Measurements from ENCODE around the gene URAD. TPM values are rescaled to one million over a fixed set of nuclear protein-coding genes. Genes with fewer than 3 reads are reported as not detected.

Gene URAD
- total RNA-seq, 4 donors from 2014 or later = 1.7 TPM; not detected in 3

GRCh38 chr13:28012383-28012782 is 23.9 kb upstream of the URAD start:
- TF ChIP-seq, protein P1, sequence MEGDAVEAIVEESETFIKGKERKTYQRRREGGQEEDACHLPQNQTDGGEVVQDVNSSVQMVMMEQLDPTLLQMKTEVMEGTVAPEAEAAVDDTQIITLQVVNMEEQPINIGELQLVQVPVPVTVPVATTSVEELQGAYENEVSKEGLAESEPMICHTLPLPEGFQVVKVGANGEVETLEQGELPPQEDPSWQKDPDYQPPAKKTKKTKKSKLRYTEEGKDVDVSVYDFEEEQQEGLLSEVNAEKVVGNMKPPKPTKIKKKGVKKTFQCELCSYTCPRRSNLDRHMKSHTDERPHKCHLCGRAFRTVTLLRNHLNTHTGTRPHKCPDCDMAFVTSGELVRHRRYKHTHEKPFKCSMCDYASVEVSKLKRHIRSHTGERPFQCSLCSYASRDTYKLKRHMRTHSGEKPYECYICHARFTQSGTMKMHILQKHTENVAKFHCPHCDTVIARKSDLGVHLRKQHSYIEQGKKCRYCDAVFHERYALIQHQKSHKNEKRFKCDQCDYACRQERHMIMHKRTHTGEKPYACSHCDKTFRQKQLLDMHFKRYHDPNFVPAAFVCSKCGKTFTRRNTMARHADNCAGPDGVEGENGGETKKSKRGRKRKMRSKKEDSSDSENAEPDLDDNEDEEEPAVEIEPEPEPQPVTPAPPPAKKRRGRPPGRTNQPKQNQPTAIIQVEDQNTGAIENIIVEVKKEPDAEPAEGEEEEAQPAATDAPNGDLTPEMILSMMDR (IDR thresholded peaks at IDR 0.05; ENCODE audit: low read depth) = no peak

GRCh38 chr13:28010046-28010445 is 21.6 kb upstream of the URAD start:
- TF ChIP-seq, protein P1 (IDR thresholded peaks at IDR 0.05; ENCODE audit: low read depth) = no peak

GRCh38 chr13:28002886-28003698 is 14.6 kb upstream of the URAD start:
- TF ChIP-seq, protein P1 (IDR thresholded peaks at IDR 0.05; ENCODE audit: low read depth) = no peak

DNA sequence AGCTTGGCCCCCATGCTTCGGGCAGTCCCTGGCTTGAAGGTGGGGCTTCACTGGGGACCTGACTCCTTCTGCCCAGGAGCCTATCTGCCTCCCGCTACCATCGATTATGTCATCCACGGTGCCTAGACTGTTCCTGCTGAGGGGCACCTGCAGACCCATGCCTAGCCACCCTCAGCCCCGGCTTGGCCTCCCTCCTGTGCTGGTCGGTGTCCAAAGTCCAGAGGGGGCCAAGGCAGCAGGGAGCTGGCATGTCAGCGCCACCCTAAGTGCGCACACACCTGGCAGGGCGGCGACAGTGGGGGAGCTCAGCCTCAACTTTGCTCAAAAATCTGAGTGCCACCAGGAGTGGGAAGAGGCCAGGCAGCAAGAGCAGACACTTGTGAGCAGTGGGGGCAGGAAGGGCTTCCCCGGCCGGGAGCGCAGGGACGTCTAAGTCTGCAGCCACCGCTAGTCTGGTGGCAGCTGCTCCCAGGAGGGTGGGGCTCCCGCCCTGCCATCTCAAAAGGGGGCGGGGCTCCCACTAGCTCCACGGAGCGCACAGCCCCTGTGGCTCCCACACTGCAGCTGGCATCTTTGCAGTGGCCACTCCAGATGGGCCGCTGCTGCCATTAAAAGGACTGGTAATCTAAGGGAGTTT is 13.5 kb upstream of the URAD start:
- TF ChIP-seq, protein P1 (IDR thresholded peaks at IDR 0.05; ENCODE audit: low read depth) = no peak

DNA sequence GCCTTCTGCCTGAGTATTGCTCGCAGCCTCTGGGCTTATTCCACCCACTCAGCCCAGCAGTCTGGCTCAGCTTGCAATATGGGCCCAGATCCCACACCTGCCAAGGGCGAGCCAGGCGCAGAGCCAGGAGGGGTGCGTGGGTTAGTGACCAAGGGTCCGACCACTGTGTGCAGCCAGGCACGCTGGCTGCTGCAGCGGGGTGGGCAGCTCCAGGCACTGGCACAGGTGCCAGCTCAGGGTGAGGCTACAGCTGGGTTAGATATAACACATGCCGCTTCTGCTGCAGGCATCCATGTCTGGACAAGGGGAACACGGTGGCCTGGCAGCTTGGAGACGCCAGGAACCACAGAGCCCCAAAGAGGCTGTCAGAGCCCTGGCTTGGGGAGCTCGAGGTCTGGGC is 12.6 kb upstream of the URAD start:
- TF ChIP-seq, protein P1 (IDR thresholded peaks at IDR 0.05; ENCODE audit: low read depth) = no peak

- TF ChIP-seq, protein P1 (IDR thresholded peaks at IDR 0.05; ENCODE audit: low read depth) = no peak
Measured at GRCh38 chr13:28000567-28000966, 12.1 kb upstream of the URAD start.

DNA sequence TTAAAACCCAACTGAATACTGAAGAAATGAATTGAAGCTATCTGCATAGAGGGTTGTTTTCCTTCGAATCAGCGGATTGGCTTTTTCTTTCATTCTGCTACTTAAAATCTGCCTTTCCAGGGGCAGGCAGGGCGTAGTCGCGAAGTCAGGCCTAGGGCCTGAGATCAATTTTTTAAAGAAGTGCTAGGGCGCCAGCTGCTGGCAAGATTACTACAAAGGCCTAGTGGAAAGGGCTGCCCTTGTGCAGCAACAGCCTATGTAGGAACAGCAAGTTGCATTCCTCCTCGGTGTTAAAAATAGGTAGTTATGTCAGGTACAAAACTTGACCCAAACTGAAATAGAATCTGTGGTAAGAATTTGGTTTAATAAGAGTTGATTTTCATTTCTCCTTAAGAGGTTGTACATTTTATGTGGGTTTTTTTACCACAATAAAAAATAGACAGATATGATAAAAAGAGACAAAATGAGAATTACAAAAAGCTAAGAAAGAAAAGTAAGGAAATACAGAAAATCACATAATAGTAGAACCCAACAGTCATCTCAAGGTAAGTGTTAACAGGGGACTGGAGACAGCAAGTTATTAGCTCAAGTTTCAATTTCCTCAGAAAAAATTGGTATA is 9.5 kb upstream of the URAD start:
- TF ChIP-seq, protein P1 (IDR thresholded peaks at IDR 0.05; ENCODE audit: low read depth) = no peak

Measured in subcutaneous adipose tissue (tissue), 4 donors.